GM12878 (cell line): ENCODE measurements around the gene OTOG. TPM values are rescaled to one million over a fixed set of nuclear protein-coding genes. Genes with fewer than 3 reads are reported as not detected.

ENCODE experiments used
- ATAC-seq: fragments of 200-7000 bp; cut with Tn5 transposase; 3 replicates; pipeline ENCODE4 v1.9.1; 2020; ENCODE audit warnings: mild to moderate bottlenecking, moderate library complexity
- BruUV-seq: library from RNA; stranded (reverse); fragments of 400-500 nt; replicated peaks from 2 replicates; lab custom pipeline; 2021; lab: Mats Ljungman, UMichigan
- CTCF ChIA-PET: fragments of 300-600 bp; sonication (Branson Sonifier 250); formaldehyde crosslinking; extraction: SDS; loops from one replicate; lab custom pipeline; 2021; ENCODE audit warnings: inconsistent platforms; lab: Yijun Ruan, JAX
- POLR2A ChIA-PET: fragments of 350-600 bp; formaldehyde crosslinking; extraction: SDS; loops from one replicate; lab custom pipeline; 2021; ENCODE audit warnings: inconsistent platforms; lab: Charles Lee
- RAD21 ChIA-PET: fragments of 300-600 bp; sonication (Branson Sonifier 250); formaldehyde crosslinking; loops from one replicate; lab custom pipeline; 2023; ENCODE audit warnings: antibody characterized with exemption; ENCODE audit not compliant: unreplicated experiment; lab: Charles Lee
- SMC1A ChIA-PET: fragments of 300-600 bp; sonication (Branson Sonifier 250); formaldehyde crosslinking; loops from one replicate; lab custom pipeline; 2023; ENCODE audit not compliant: unreplicated experiment, uncharacterized antibody; lab: Charles Lee
- DNase-seq: peaks from one replicate; pipeline ENCODE4 v3.0.0-alpha.2; 2011; ENCODE audit warnings: low read depth, low spot score
- FAIRE-seq: peaks from 3 replicates; lab custom pipeline; 2011; peaks lifted over from hg19 to GRCh38; lab: Jason Lieb, UNC
- H2AFZ ChIP-seq: 2 replicates; pipeline ENCODE4 v1.6.0; 2011; ENCODE audit warnings: low read depth, low read length, control low read depth; ENCODE audit not compliant: control insufficient read depth
- H3K27ac ChIP-seq: 2 replicates; pipeline ENCODE4 v1.5.1; 2011; ENCODE audit warnings: control low read depth; ENCODE audit not compliant: control insufficient read depth, insufficient read depth
- H3K27me3 ChIP-seq, 2 experiments: replicated peaks in 1 of 2; 2 replicates each; pipeline versions ENCODE4 v1.6.0 to v1.6.1; 2011; ENCODE audit warnings: low read length in 1 of 2; ENCODE audit not compliant: control insufficient read depth in 2 of 2, insufficient read depth in 2 of 2
- H3K36me3 ChIP-seq, 2 experiments: 2 replicates each; pipeline ENCODE4 v1.5.1; 2011; ENCODE audit warnings: low read length in 1 of 2; ENCODE audit not compliant: control insufficient read depth in 2 of 2, insufficient read depth in 2 of 2
- H3K4me1 ChIP-seq: 2 replicates; pipeline ENCODE4 v1.6.1; 2011; ENCODE audit warnings: mild to moderate bottlenecking, low read length, moderate library complexity, mixed read lengths; ENCODE audit not compliant: control insufficient read depth, insufficient read depth
- H3K4me2 ChIP-seq: 2 replicates; pipeline ENCODE4 v1.6.0; 2011; ENCODE audit warnings: control low read depth; ENCODE audit not compliant: control insufficient read depth, insufficient read depth
- H3K4me3 ChIP-seq: fragments of 200-600 bp; sonication (generic); 2 replicates; pipeline ENCODE4 v1.5.1; 2016
- H3K79me2 ChIP-seq: 2 replicates; pipeline ENCODE4 v1.6.0; 2011; ENCODE audit warnings: low read length; ENCODE audit not compliant: control insufficient read depth, insufficient read depth
- H3K9ac ChIP-seq: 2 replicates; pipeline ENCODE4 v1.8.0; 2011; ENCODE audit warnings: low read length, control low read depth, mixed read lengths; ENCODE audit not compliant: control insufficient read depth, insufficient read depth
- H3K9me3 ChIP-seq: replicated peaks from 3 replicates; pipeline ENCODE4 v1.5.1; 2011; ENCODE audit warnings: mild to moderate bottlenecking, low read length; ENCODE audit not compliant: control insufficient read depth, insufficient read depth
- H4K20me1 ChIP-seq: 2 replicates; pipeline ENCODE4 v1.6.0; 2011; ENCODE audit not compliant: control insufficient read depth, insufficient read depth
- WGBS: methylation state at CpG from one replicate; pipeline ENCODE4 v1.1.6; 2016; ENCODE audit warnings: low lambda C conversion rate; ENCODE audit not compliant: insufficient replicate concordance, insufficient coverage; ENCODE audit errors: missing lambda C conversion rate; 5-methylcytosine and 5-hydroxymethylcytosine counted together
- in situ Hi-C: fragments of 300-500 bp; cut with MboI; formaldehyde crosslinking; loops from 9 replicates; pipeline ENCODE4 v1.14.3; 2018; ENCODE audit warnings: mixed read lengths
- intact Hi-C: fragments of 100-400 bp; cut with micrococcal nuclease; formaldehyde crosslinking; loops from one replicate; pipeline ENCODE4 v1.14.2; 2022; ENCODE audit not compliant: unreplicated experiment
- polyA plus RNA-seq, 11 experiments: library from polyadenylated mRNA; depleted of rRNA in 4 of 11; unstranded in 6 of 11; stranded (reverse) in 5 of 11; fragments of >200 nt; fragmentation: Nextera tagmentation in 4 of 11; fragmentation: Illumina TruSeq in 1 of 11; extraction: Ambion mirVana in 4 of 11; extraction: Trizol in 1 of 11; gene quantifications; 1 replicate in 1 of 11; 2 replicates in 10 of 11; pipeline versions ENCODE4 v1.2.1 to v1.2.3, GENCODE V29; 2011 to 2016; ENCODE audit warnings: inconsistent platforms in 2 of 11, missing spikeins in 2 of 11, low read depth in 1 of 11
- total RNA-seq, 4 experiments: library from RNA; depleted of rRNA in 3 of 4; stranded (reverse); fragments of >200 nt in 3 of 4; fragmentation: Illumina TruSeq in 1 of 4; extraction: Trizol in 1 of 4; gene quantifications; 2 replicates each; pipeline versions ENCODE4 v1.2.1 to v1.2.3, GENCODE V29; 2013 to 2021
- TF ChIP-seq, protein P1 (sequence below): fragments of 150-350 bp; IDR thresholded peaks from 2 replicates; pipeline ENCODE4 v1.6.1; 2016; ENCODE audit warnings: low read depth, low read length

The OTOG gene
- total and polyA plus RNA-seq, 10 of the 15 experiments (the other 5 are each of a cell fraction or from before 2014, with no cell fraction given) = not detected

DNA sequence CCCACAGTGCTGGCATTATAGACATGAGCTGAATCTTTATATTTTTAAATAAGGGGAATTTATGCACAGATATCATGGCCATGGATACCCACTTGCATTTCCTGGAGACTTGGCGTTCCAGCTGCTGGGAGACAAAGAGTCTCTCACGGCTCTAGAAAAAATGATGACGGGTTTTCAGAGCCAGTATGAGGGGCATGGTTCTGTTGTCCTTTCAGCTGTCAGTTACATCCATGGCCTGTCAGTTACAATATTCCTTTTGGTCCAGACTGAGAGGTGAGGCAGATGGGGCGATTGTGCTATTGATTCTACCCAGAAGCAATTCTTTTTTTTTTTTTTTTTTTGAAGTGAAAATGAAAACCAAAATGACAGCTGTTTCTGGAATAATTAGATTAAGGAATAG lies 32.6 kb upstream of the OTOG start:
- H3K36me3 ChIP-seq = no peaks in the 10 kb centered on the region
- no peaks in the 10 kb centered on the region; the same call in 1 of the 2 replicates for H4K20me1 ChIP-seq
- in situ Hi-C loops (no loop called here), intact Hi-C loops (no loop called here)
- H3K4me3 ChIP-seq = no peak overlapping the region
- H3K9ac ChIP-seq = no peak overlapping the region
- H2AFZ ChIP-seq = no peak overlapping the region
- H3K27ac ChIP-seq = no peak overlapping the region
- TF ChIP-seq, protein P1, sequence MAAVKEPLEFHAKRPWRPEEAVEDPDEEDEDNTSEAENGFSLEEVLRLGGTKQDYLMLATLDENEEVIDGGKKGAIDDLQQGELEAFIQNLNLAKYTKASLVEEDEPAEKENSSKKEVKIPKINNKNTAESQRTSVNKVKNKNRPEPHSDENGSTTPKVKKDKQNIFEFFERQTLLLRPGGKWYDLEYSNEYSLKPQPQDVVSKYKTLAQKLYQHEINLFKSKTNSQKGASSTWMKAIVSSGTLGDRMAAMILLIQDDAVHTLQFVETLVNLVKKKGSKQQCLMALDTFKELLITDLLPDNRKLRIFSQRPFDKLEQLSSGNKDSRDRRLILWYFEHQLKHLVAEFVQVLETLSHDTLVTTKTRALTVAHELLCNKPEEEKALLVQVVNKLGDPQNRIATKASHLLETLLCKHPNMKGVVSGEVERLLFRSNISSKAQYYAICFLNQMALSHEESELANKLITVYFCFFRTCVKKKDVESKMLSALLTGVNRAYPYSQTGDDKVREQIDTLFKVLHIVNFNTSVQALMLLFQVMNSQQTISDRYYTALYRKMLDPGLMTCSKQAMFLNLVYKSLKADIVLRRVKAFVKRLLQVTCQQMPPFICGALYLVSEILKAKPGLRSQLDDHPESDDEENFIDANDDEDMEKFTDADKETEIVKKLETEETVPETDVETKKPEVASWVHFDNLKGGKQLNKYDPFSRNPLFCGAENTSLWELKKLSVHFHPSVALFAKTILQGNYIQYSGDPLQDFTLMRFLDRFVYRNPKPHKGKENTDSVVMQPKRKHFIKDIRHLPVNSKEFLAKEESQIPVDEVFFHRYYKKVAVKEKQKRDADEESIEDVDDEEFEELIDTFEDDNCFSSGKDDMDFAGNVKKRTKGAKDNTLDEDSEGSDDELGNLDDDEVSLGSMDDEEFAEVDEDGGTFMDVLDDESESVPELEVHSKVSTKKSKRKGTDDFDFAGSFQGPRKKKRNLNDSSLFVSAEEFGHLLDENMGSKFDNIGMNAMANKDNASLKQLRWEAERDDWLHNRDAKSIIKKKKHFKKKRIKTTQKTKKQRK = no peak
- H3K9me3 ChIP-seq = no peaks in the 10 kb centered on the region
- no peak for FAIRE-seq
- ChIA-PET CTCF (interaction anchor here (0.6 to 2.3 kb wide), 2 partner anchors 13 to 282 kb away, joined by 3 to 11 read pairs; no protein-coding TSS in a partner anchor), POLR2A (interaction anchor here (0.6 kb wide), 2 partner anchors 305 to 1564 kb away, joined by 4 to 5 read pairs; no protein-coding TSS in a partner anchor), SMC1A (interaction anchor here (1.6 kb wide), 1 partner anchor 13 kb away, joined by 6 read pairs; no protein-coding TSS in a partner anchor), RAD21 (interaction anchor here (0.6 kb wide), 1 partner anchor 279 kb away, joined by 3 read pairs; no protein-coding TSS in a partner anchor)
- H3K79me2 ChIP-seq = no peaks in the 10 kb centered on the region
- WGBS = 55% methylated on average over 4 of the region's 4 CpGs
- no peak for DNase-seq
- H3K27me3 ChIP-seq = peaks cover 0 to 2% of the 10 kb centered on the region in 2 experiments; a peak in 3 of 4 replicates
- ATAC-seq = no peak
- no peaks in the 10 kb centered on the region for H3K4me1 ChIP-seq
- H3K4me2 ChIP-seq = no peak overlapping the region
- no TSS peak for BruUV-seq
